ENCODE data around the gene HHATL. TPM values are rescaled to one million over a fixed set of nuclear protein-coding genes. Genes with fewer than 3 reads are reported as not detected.

HHATL gene
- total and polyA plus RNA-seq, 5 donors from 2014 or later, result not detected

GRCh38 chr3:42690766-42691680 lies 11.6 kb downstream of the HHATL start:
- ATAC-seq (ENCODE audit: low read depth in 2 of 2) (no peak), DNase-seq (no peak)
- no peak overlapping the region for H3K27ac Mint-ChIP-seq
- Histone ChIP-seq H3K27me3 (ENCODE audit: control insufficient read depth, insufficient read depth, low read length) (peaks cover under 1% of the 10 kb centered on the region), H3K4me3 (ENCODE audit: low read depth, low read length) (no peak overlapping the region), H3K27ac (ENCODE audit: insufficient read depth, low read length, poor library complexity, severe bottlenecking) (no peak overlapping the region), H3K36me3 (ENCODE audit: control insufficient read depth, insufficient read depth, low read length) (no peaks in the 10 kb centered on the region), H3K9me3 (ENCODE audit: control insufficient read depth in 2 of 2, low read length in 2 of 2) (no peaks in the 10 kb centered on the region), H3K4me1 (ENCODE audit: control insufficient read depth, insufficient read depth, low read length, poor library complexity, severe bottlenecking) (no peaks in the 10 kb centered on the region)
- no peaks in the 10 kb centered on the region for H3K36me3 Mint-ChIP-seq
- no peaks in the 10 kb centered on the region for H3K27me3 Mint-ChIP-seq
- H3K9me3 Mint-ChIP-seq, result peaks cover 0 to 1% (median 0%) of the 10 kb centered on the region in 7 donors
- H3K4me3 Mint-ChIP-seq, result no peak overlapping the region
- peaks cover 0 to 8% (median 0%) of the 10 kb centered on the region in 4 donors for H3K4me1 Mint-ChIP-seq

GRCh38 chr3:42690191-42690590 lies 12.4 kb downstream of the HHATL start:
- no peaks in the 10 kb centered on the region for H3K36me3 ChIP-seq (ENCODE audit: control insufficient read depth, insufficient read depth, low read length)
- peaks cover 0 to 12% (median 0%) of the 10 kb centered on the region in 4 donors for H3K4me1 Mint-ChIP-seq
- DNase-seq, result no peak
- no peak overlapping the region for H3K4me3 Mint-ChIP-seq
- no peaks in the 10 kb centered on the region for H3K36me3 Mint-ChIP-seq
- H3K27ac ChIP-seq (ENCODE audit: insufficient read depth, low read length, poor library complexity, severe bottlenecking), result no peak overlapping the region
- H3K4me3 ChIP-seq (ENCODE audit: low read depth, low read length), result no peak overlapping the region
- no peaks in the 10 kb centered on the region for H3K4me1 ChIP-seq (ENCODE audit: control insufficient read depth, insufficient read depth, low read length, poor library complexity, severe bottlenecking)
- H3K9me3 ChIP-seq (ENCODE audit: control insufficient read depth in 2 of 2, low read length in 2 of 2), result no peaks in the 10 kb centered on the region
- no peaks in the 10 kb centered on the region for H3K27me3 ChIP-seq (ENCODE audit: control insufficient read depth, insufficient read depth, low read length)
- H3K27me3 Mint-ChIP-seq, result no peaks in the 10 kb centered on the region
- H3K9me3 Mint-ChIP-seq, result peaks cover 0 to 1% (median 0%) of the 10 kb centered on the region in 7 donors
- ATAC-seq (ENCODE audit: low read depth in 2 of 2), result no peak
- no peak overlapping the region for H3K27ac Mint-ChIP-seq

GRCh38 chr3:42689421-42690014 lies 13.1 kb downstream of the HHATL start:
- H3K27ac Mint-ChIP-seq, result no peak overlapping the region
- H3K36me3 ChIP-seq (ENCODE audit: control insufficient read depth, insufficient read depth, low read length), result no peaks in the 10 kb centered on the region
- no peaks in the 10 kb centered on the region for H3K36me3 Mint-ChIP-seq
- no peak overlapping the region for H3K4me3 ChIP-seq (ENCODE audit: low read depth, low read length)
- H3K4me1 ChIP-seq (ENCODE audit: control insufficient read depth, insufficient read depth, low read length, poor library complexity, severe bottlenecking), result no peaks in the 10 kb centered on the region
- peaks cover 2% of the 10 kb centered on the region for H3K27me3 Mint-ChIP-seq
- H3K27me3 ChIP-seq (ENCODE audit: control insufficient read depth, insufficient read depth, low read length), result no peaks in the 10 kb centered on the region
- H3K27ac ChIP-seq (ENCODE audit: insufficient read depth, low read length, poor library complexity, severe bottlenecking), result no peak overlapping the region
- peaks cover 0 to 12% (median 0%) of the 10 kb centered on the region in 4 donors for H3K4me1 Mint-ChIP-seq
- ATAC-seq (ENCODE audit: low read depth in 2 of 2) (no peak), DNase-seq (no peak)
- H3K9me3 ChIP-seq (ENCODE audit: control insufficient read depth in 2 of 2, low read length in 2 of 2), result no peaks in the 10 kb centered on the region
- H3K4me3 Mint-ChIP-seq, result no peak overlapping the region
- peaks cover 0 to 1% (median 0%) of the 10 kb centered on the region in 7 donors for H3K9me3 Mint-ChIP-seq

- Mint-ChIP-seq H3K27ac (no peak overlapping the region), H3K27me3 (peaks cover 5% of the 10 kb centered on the region), H3K4me1 (peaks cover 0 to 12% (median 0%) of the 10 kb centered on the region in 4 donors), H3K4me3 (no peak overlapping the region), H3K36me3 (no peaks in the 10 kb centered on the region), H3K9me3 (peaks cover 0 to 1% (median 0%) of the 10 kb centered on the region in 7 donors)
- Histone ChIP-seq H3K4me3 (ENCODE audit: low read depth, low read length) (no peak overlapping the region), H3K36me3 (ENCODE audit: control insufficient read depth, insufficient read depth, low read length) (no peaks in the 10 kb centered on the region), H3K27me3 (ENCODE audit: control insufficient read depth, insufficient read depth, low read length) (no peaks in the 10 kb centered on the region), H3K27ac (ENCODE audit: insufficient read depth, low read length, poor library complexity, severe bottlenecking) (no peak overlapping the region), H3K9me3 (ENCODE audit: control insufficient read depth in 2 of 2, low read length in 2 of 2) (no peaks in the 10 kb centered on the region), H3K4me1 (ENCODE audit: control insufficient read depth, insufficient read depth, low read length, poor library complexity, severe bottlenecking) (no peaks in the 10 kb centered on the region)
- ATAC-seq (ENCODE audit: low read depth in 2 of 2), result no peak
- DNase-seq, result no peak
These were observed 13.8 kb downstream of the HHATL start for GRCh38 chr3:42688487-42689420.

GRCh38 chr3:42688016-42688415 lies 14.6 kb downstream of the HHATL start:
- H3K27ac Mint-ChIP-seq, result no peak overlapping the region
- Histone ChIP-seq H3K9me3 (ENCODE audit: control insufficient read depth in 2 of 2, low read length in 2 of 2) (no peaks in the 10 kb centered on the region), H3K27me3 (ENCODE audit: control insufficient read depth, insufficient read depth, low read length) (no peaks in the 10 kb centered on the region), H3K4me3 (ENCODE audit: low read depth, low read length) (no peak overlapping the region), H3K27ac (ENCODE audit: insufficient read depth, low read length, poor library complexity, severe bottlenecking) (no peak overlapping the region), H3K4me1 (ENCODE audit: control insufficient read depth, insufficient read depth, low read length, poor library complexity, severe bottlenecking) (no peaks in the 10 kb centered on the region), H3K36me3 (ENCODE audit: control insufficient read depth, insufficient read depth, low read length) (no peaks in the 10 kb centered on the region)
- H3K9me3 Mint-ChIP-seq, result peaks cover 0 to 1% (median 0%) of the 10 kb centered on the region in 7 donors
- no peak for DNase-seq
- no peak overlapping the region for H3K4me3 Mint-ChIP-seq
- H3K4me1 Mint-ChIP-seq, result peaks cover 0 to 12% (median 0%) of the 10 kb centered on the region in 4 donors
- H3K27me3 Mint-ChIP-seq, result peaks cover 6% of the 10 kb centered on the region
- no peaks in the 10 kb centered on the region for H3K36me3 Mint-ChIP-seq
- no peak for ATAC-seq (ENCODE audit: low read depth in 2 of 2)

- Mint-ChIP-seq H3K36me3 (no peaks in the 10 kb centered on the region), H3K4me1 (peaks cover 0 to 12% (median 0%) of the 10 kb centered on the region in 4 donors), H3K9me3 (peaks cover 0 to 1% (median 0%) of the 10 kb centered on the region in 7 donors), H3K4me3 (no peak overlapping the region), H3K27ac (no peak overlapping the region), H3K27me3 (peaks cover 10% of the 10 kb centered on the region)
- Histone ChIP-seq H3K27ac (ENCODE audit: insufficient read depth, low read length, poor library complexity, severe bottlenecking) (no peak overlapping the region), H3K9me3 (ENCODE audit: control insufficient read depth in 2 of 2, low read length in 2 of 2) (no peaks in the 10 kb centered on the region), H3K36me3 (ENCODE audit: control insufficient read depth, insufficient read depth, low read length) (no peaks in the 10 kb centered on the region), H3K4me1 (ENCODE audit: control insufficient read depth, insufficient read depth, low read length, poor library complexity, severe bottlenecking) (no peaks in the 10 kb centered on the region), H3K27me3 (ENCODE audit: control insufficient read depth, insufficient read depth, low read length) (no peaks in the 10 kb centered on the region), H3K4me3 (ENCODE audit: low read depth, low read length) (no peak overlapping the region)
- ATAC-seq (ENCODE audit: low read depth in 2 of 2) (no peak), DNase-seq (no peak)
These were observed 15.6 kb downstream of the HHATL start for GRCh38 chr3:42686832-42687650.
